ENCODE results near the gene SDK2. TPM values are rescaled to one million over a fixed set of nuclear protein-coding genes. Genes with fewer than 3 reads are reported as not detected.

SDK2 gene
- polyA plus RNA-seq, 1 of the 3 experiments (the other 2 are of a cell fraction) = 0.02 TPM

DNA sequence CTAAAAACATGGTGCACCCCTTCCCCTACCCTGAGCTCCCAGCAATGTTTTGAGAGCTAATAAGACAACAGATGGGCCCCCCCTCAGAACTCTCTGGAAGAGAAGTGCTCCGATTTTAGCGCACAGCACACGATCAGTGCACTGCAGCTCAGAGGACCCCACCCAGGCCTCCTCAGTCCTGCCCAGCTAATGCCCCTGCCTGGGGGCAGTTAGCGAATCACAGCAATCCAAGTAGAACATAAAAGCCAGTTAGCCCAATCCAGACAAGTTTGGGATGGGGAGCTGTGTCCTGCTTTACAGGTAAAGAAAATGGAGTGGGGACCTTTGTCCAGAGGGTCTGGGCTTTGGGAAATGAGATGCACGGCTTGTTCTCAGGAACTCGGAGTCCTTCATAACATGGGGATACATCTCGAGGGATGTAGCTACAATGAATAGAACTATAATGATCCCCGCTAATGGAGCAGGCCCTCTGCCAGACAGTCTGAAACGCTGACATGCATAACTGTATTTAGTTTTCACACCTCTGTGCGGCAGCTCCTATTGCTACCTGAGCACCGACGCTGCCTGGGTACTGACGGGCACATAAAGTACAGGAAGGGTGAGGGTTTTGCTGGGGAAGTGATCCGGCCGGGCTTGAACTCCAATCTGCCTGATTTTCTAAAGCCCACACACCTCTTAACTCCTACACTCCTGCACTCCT is 302.7 kb downstream of the SDK2 start:
- TF ChIP-seq GATA2 (CRISPR knock-in tag; IDR thresholded peaks at IDR 0.05) = no peak
- TF ChIP-seq MAX (IDR thresholded peaks at IDR 0.05; ENCODE audit: low read depth) = no peak
- TF ChIP-seq JUND (IDR thresholded peaks at IDR 0.05) = no peak
- TF ChIP-seq, protein P1, sequence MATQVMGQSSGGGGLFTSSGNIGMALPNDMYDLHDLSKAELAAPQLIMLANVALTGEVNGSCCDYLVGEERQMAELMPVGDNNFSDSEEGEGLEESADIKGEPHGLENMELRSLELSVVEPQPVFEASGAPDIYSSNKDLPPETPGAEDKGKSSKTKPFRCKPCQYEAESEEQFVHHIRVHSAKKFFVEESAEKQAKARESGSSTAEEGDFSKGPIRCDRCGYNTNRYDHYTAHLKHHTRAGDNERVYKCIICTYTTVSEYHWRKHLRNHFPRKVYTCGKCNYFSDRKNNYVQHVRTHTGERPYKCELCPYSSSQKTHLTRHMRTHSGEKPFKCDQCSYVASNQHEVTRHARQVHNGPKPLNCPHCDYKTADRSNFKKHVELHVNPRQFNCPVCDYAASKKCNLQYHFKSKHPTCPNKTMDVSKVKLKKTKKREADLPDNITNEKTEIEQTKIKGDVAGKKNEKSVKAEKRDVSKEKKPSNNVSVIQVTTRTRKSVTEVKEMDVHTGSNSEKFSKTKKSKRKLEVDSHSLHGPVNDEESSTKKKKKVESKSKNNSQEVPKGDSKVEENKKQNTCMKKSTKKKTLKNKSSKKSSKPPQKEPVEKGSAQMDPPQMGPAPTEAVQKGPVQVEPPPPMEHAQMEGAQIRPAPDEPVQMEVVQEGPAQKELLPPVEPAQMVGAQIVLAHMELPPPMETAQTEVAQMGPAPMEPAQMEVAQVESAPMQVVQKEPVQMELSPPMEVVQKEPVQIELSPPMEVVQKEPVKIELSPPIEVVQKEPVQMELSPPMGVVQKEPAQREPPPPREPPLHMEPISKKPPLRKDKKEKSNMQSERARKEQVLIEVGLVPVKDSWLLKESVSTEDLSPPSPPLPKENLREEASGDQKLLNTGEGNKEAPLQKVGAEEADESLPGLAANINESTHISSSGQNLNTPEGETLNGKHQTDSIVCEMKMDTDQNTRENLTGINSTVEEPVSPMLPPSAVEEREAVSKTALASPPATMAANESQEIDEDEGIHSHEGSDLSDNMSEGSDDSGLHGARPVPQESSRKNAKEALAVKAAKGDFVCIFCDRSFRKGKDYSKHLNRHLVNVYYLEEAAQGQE (IDR thresholded peaks at IDR 0.05; ENCODE audit: low read depth, low read length) = no peak
- no peak for TF ChIP-seq POLR2AphosphoS5 (IDR thresholded peaks at IDR 0.05; ENCODE audit: low read depth, low read length)
- TF ChIP-seq RCOR1 (IDR thresholded peaks at IDR 0.05; ENCODE audit: low read length) = no peak
- TF ChIP-seq RXRA (IDR thresholded peaks at IDR 0.05; ENCODE audit: borderline replicate concordance, low read depth) = no peak
- TF ChIP-seq GABPA (IDR thresholded peaks at IDR 0.05; ENCODE audit: low read depth) = no peak
- TF ChIP-seq YY1 (IDR thresholded peaks at IDR 0.05; ENCODE audit: low read depth) = no peak
- TF ChIP-seq EZH2phosphoT487 (IDR thresholded peaks at IDR 0.05; ENCODE audit: borderline replicate concordance, low read depth) = no peak
- no peak for TF ChIP-seq USF1 (IDR thresholded peaks at IDR 0.05; ENCODE audit: borderline replicate concordance, low read depth)
- TF ChIP-seq SIN3A (IDR thresholded peaks at IDR 0.05; ENCODE audit: borderline replicate concordance, low read depth, low read length) = no peak
- H3K4me1 ChIP-seq (ENCODE audit: control insufficient read depth in 1 of 2, insufficient read depth in 2 of 2, low read depth in 1 of 2, low read length in 1 of 2) = peaks cover 23 to 46% of the 10 kb centered on the region in 2 experiments

More for the DNA sequence above, 302.7 kb downstream of the SDK2 start:
- no peak overlapping the region for H3K4me2 ChIP-seq
- H3F3A ChIP-seq (replicated peaks; ENCODE audit: insufficient read depth) = peaks cover 5% of the 10 kb centered on the region
- H3K27ac ChIP-seq (ENCODE audit: low read depth in 2 of 2, low read length in 1 of 2) = peak overlapping the region; percentile 70 to 92; a peak in 3 of 4 replicates
- H3K79me2 ChIP-seq (ENCODE audit: insufficient read depth) = no peaks in the 10 kb centered on the region
- no peak for DNase-seq
- no peaks in the 10 kb centered on the region for H3K36me3 ChIP-seq (replicated peaks in 1 of 2; ENCODE audit: control insufficient read depth in 1 of 2, insufficient read depth in 2 of 2, low read length in 1 of 2)
- ChIA-PET CTCF (interaction anchor here (0.9 to 6.1 kb wide), 10 partner anchors 9 to 614 kb away, joined by 3 to 49 read pairs (median 13); partner anchors contain the start of gene CDC42EP4), POLR2A (interaction anchor here (1.5 to 4.3 kb wide), 4 partner anchors 15 to 40 kb away, joined by 6 to 26 read pairs (median 16); no protein-coding TSS in a partner anchor)
- H2AFZ ChIP-seq (ENCODE audit: low read depth) = 0 out of 2 replicates have a peak overlapping the region, but pooled peaks have one; percentile 82
- 73% methylated on average over 15 of the region's 15 CpGs for WGBS (ENCODE audit: low lambda C conversion rate)
- H3K27me3 ChIP-seq (ENCODE audit: insufficient read depth) = no peaks in the 10 kb centered on the region
- H3K9ac ChIP-seq = no peak overlapping the region
- H3K4me3 ChIP-seq (ENCODE audit: low read depth in 2 of 2, low read length in 1 of 2) = no peak overlapping the region
- no peaks in the 10 kb centered on the region for H4K20me1 ChIP-seq (ENCODE audit: insufficient read depth)
- H3K9me3 ChIP-seq = no peaks in the 10 kb centered on the region
- no peaks in the 10 kb centered on the region for H3K9me2 ChIP-seq
